ENCODE data around the gene PIM1. TPM values are rescaled to one million over a fixed set of nuclear protein-coding genes. Genes with fewer than 3 reads are reported as not detected.

PIM1 gene
- total RNA-seq, 1 experiment from 2014 or later = 47.5 TPM

GRCh38 chr6:37134396-37135191, 35.4 kb upstream of the PIM1 start:
- no peak overlapping the region for H4K91ac ChIP-seq (ENCODE audit: insufficient read length, low read depth, low read length)
- no peak overlapping the region for H3K14ac ChIP-seq (ENCODE audit: insufficient read depth, low read length)
- TF ChIP-seq, protein P1, sequence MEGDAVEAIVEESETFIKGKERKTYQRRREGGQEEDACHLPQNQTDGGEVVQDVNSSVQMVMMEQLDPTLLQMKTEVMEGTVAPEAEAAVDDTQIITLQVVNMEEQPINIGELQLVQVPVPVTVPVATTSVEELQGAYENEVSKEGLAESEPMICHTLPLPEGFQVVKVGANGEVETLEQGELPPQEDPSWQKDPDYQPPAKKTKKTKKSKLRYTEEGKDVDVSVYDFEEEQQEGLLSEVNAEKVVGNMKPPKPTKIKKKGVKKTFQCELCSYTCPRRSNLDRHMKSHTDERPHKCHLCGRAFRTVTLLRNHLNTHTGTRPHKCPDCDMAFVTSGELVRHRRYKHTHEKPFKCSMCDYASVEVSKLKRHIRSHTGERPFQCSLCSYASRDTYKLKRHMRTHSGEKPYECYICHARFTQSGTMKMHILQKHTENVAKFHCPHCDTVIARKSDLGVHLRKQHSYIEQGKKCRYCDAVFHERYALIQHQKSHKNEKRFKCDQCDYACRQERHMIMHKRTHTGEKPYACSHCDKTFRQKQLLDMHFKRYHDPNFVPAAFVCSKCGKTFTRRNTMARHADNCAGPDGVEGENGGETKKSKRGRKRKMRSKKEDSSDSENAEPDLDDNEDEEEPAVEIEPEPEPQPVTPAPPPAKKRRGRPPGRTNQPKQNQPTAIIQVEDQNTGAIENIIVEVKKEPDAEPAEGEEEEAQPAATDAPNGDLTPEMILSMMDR (conservative IDR thresholded peaks at IDR 0.05) = no peak
- no peaks in the 10 kb centered on the region for H4K20me1 ChIP-seq (ENCODE audit: control insufficient read depth, insufficient read depth, insufficient read length)
- Mint-ChIP-seq H3K27me3 (ENCODE audit: low read depth) (no peaks in the 10 kb centered on the region), H3K4me1 (peaks cover 63 to 81% of the 10 kb centered on the region in 2 experiments), H3K4me3 (peak overlapping the region; percentile 1 to 68; a peak in 4 of 5 replicates), H3K9me3 (peaks cover 0 to 3% of the 10 kb centered on the region in 2 experiments; a peak in 1 of 5 replicates), H3K36me3 (ENCODE audit: insufficient read depth in 1 of 3, low read depth in 3 of 3) (peaks cover 19 to 25% (median 19%) of the 10 kb centered on the region in 3 experiments), H3K27ac (peak overlapping the region; percentile 92 to 94 (median 94))
- peaks cover 15% of the 10 kb centered on the region for H3K23me2 ChIP-seq (ENCODE audit: insufficient read length, low read depth, low read length, poor library complexity, severe bottlenecking)
- no peak overlapping the region for H2BK12ac ChIP-seq (ENCODE audit: insufficient read length, low read depth, low read length)
- H3K79me1 ChIP-seq (ENCODE audit: insufficient read depth, low read depth, low read length, poor library complexity, severe bottlenecking) = no peaks in the 10 kb centered on the region
- H4K8ac ChIP-seq (replicated peaks; ENCODE audit: insufficient read length, low read depth, low read length) = no peak overlapping the region
- no peak overlapping the region for H2AK5ac ChIP-seq (ENCODE audit: insufficient read length, low read length)
- no peak overlapping the region for H3K23ac ChIP-seq (ENCODE audit: insufficient read length, low read depth, low read length)
- H3K79me2 ChIP-seq (ENCODE audit: insufficient read depth, low read length) = peaks cover 22% of the 10 kb centered on the region; the same call in 1 of the 2 replicates
- 100% methylated on average over 2 of the region's 11 CpGs for WGBS (ENCODE audit: extremely low coverage, insufficient read length, low lambda C conversion rate)
- no peak overlapping the region for H2AFZ ChIP-seq (ENCODE audit: low read length)
- no peak overlapping the region for H3K27ac ChIP-seq (ENCODE audit: insufficient read length, low read depth, low read length)
- H2BK5ac ChIP-seq (ENCODE audit: insufficient read length, low read length) = no peak overlapping the region
- H3K27me3 ChIP-seq (ENCODE audit: insufficient read depth, low read length) = no peaks in the 10 kb centered on the region
- no peak overlapping the region for H3T11ph ChIP-seq (ENCODE audit: low read length)
- H3K4me2 ChIP-seq (ENCODE audit: insufficient read depth, insufficient read length, low read length) = peak overlapping the region; percentile 88
- H4K5ac ChIP-seq (ENCODE audit: insufficient read length, low read depth, low read length) = no peak overlapping the region
- DNase-seq = no peak
- peaks cover 7% of the 10 kb centered on the region; the same call in 1 of the 2 replicates for H3K4me1 ChIP-seq (ENCODE audit: insufficient read depth, low read length)
- no peak overlapping the region for H2BK120ac ChIP-seq (ENCODE audit: low read depth, low read length, poor library complexity, severe bottlenecking)
- peak overlapping the region; percentile 50 for H3K9ac ChIP-seq (ENCODE audit: extremely low read depth, insufficient read length, low read length)
- no peak overlapping the region for H3K18ac ChIP-seq (ENCODE audit: insufficient read length, low read depth, low read length)
- no peaks in the 10 kb centered on the region for H3K9me3 ChIP-seq (ENCODE audit: control insufficient read depth, low read depth, low read length)
- no peak overlapping the region for H3K4ac ChIP-seq (ENCODE audit: low read depth, low read length)
- H2BK20ac ChIP-seq (ENCODE audit: low read depth, low read length, poor library complexity, severe bottlenecking) = no peak overlapping the region
- H2BK15ac ChIP-seq (ENCODE audit: low read depth, low read length) = no peak overlapping the region
- H3K56ac ChIP-seq (ENCODE audit: insufficient read length, low read depth, low read length) = no peak overlapping the region
